Amygdala (tissue), 56 donors: Measurements from ENCODE around the gene PALM2AKAP2.

Experiments used
- DNase-seq, 56 donors: peaks; one replicate each; lab custom pipeline; 2025; lab: John Stamatoyannopoulos, UW

The PALM2AKAP2 gene

DNA sequence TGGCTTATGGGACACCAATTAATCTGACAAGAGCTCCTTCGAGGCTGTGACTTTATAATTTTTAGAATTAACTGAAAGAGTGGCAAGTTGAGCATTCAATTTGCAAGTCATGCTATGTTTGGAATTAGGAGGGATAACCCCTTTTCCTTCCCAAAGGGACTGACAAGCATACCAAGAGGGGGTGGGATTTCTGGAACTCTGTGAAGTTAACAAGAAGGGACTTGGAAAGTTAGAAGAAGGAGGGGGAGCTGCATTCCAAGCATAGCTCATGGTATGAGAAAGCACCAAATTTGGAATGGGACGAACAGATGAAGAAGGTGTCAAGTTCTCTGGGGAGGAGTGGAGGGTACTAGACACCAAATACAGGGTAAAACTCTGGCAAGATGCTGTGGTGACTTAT is 8.9 kb upstream of the PALM2AKAP2 start:
- DNase-seq, result no peak

DNA sequence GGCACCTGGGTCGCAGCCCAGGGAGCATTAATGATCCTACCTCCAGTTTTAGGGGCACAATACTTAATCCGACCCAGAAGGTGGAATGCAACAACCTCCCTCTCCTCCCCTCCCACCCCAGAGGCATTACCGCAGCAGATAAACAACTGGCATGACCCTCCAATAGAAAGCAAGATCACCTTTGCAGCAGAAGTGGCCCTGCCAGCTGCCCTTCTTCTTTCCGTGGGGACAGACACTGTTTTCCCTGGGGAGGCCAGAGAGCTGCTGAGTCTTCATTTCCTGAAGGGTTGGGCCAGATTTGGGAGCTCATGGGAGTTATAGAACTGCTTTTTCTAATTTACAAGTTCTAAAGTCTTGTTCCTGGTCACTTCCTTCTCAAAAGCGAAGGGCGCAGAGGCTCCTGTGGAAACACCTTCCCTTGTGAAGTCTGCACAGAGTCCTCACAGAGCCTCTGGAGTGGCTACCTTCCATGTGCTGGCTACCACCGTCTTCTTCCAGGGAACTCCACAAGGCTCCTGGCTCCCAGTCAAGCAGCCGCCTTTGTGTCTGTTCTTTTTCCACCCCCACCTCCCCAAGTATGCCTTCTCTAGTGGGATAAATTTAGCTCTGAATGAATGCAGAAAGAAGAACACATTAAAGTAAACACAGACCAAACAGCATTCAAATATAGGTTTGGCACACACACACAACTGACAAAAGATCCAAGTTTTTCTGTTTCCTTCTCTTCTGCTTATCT is 8.0 kb upstream of the PALM2AKAP2 start:
- peak in 11 of 56 donors; percentile 1 to 31 (median 6) for DNase-seq

DNA sequence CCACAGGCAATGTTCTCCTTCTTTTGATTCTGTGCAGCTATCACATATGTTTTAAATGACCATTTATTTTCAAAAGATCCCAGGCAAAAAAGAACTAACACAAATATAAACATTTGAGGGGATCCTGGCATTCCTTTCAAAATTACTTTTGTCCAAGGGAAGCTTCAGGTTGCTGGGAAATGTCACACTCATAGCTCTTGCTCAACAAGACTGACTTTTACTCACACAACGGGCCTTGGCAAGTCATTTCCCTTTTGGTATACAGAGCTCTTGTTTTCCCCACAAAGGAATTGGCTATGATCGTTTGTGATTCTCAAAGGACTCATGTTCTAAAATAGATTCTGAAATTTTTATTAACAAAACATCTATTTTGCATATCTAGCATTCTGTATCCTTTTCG is 4.5 kb upstream of the PALM2AKAP2 start:
- DNase-seq, result no peak

DNA sequence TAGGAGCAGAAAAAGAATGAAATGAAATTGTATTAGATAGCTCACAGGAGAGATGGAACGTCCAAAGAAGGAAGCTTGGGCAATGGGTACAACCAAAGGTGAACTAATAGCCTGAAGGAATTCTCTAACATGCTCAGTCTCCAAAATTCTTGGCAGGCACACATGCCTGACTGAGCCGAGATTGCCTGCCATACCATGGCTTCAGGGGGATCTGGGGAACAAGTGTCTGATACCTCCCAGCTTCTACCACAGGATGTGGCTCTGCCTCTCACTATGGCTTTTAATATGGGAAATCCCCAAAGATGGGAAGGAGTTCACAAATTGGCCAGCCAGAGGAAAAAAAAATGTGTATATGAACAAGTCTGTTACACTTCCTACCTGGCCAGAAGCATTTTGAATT is 3.6 kb upstream of the PALM2AKAP2 start:
- DNase-seq, result no peak

DNA sequence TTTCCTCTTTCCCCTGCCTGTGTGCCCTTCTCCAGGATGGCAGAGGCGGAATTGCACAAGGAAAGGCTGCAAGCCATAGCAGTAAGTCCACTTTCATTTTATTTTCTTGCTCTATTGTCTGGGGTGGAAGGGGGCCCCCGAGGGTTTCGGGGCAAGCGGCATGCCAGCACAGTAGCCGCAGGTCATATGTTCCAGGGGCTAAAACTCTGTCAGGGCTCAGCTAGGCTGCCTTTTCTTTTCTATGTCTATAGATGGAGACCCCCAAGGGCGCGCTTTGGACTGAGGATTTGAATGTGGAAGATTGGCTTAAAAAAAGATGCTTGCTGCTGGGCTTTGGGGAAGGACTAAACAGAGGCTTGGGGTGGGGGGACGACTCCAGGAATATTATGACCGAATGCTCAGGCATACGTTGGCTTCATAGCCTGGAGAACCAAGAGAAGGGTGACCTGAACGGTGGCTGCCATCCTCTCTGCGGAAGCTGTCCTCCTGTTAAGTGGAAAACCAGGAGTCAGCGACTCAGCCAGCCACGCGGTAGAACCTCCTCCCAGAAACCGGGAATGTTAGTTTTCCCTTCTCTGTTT is 545 bp downstream of the PALM2AKAP2 start:
- peak in 2 of 56 donors; percentile 44 to 47 for DNase-seq

DNA sequence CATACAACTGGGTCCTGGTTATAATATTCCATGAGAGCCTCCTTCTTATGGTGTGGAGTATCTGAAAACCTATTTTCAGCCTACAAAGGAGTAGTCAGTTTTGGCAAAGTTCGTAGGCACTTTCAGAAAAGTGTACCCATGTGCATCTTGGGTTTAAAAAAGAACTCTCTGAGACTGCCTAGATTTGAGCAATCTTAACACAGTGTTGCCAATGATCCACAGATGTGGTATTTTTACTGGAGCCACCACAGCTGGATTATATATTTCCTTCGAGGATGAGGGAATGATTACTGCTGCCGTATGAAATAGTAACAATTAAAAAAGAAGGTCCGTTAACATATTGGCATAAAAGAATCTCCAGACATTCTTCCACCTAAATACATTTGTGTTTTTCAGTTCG is 1.1 kb downstream of the PALM2AKAP2 start:
- no peak for DNase-seq

DNA sequence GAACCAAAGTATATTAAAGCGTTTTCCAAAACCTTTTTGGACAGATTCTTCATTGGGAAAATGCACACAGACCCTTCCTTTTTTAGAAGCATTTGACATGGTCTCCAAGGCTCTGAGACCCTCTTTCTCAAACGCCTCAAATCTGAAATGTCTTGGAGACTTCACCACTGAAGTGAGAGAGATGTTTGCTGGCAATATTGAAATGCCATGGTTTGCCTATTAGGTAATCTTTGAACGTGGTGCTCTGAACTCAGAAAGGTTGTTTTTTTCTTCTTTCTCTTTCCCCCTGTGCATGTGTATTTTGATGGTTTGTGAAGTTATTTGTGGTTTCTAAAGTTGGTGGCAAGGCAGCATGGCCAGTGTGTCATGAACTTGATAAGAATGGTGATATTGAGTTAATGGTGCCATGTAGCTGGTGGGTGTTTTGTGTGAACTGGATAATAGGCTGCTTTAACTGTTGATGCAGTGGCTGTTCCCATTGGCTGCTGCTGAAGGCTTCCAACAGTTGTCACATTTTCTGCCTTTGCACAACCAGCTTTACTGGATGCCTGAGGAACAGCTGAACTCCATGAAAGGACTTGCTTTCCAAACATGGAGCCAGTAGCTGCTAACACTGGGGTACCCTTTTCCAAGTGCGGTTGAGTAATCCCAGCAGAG is 1.7 kb downstream of the PALM2AKAP2 start:
- no peak for DNase-seq

DNA sequence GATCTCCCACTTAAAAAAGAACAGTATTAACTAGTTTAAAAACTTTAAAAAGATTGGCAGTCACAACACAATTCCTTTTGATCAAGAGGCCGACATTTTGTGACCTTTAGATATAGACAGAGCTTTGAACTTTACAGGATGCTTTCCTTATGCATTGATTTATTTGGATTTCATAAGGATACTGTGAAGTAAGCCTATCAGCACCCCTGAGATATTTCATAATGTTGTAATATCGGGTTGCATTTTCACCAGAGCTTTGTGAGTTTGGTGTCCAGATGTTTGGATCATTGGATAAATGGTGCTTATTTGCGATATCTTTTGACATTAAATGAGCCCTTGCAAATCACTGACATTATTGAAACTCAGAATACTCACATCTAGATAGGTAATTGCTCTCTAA is 7.7 kb downstream of the PALM2AKAP2 start:
- no peak for DNase-seq

DNA sequence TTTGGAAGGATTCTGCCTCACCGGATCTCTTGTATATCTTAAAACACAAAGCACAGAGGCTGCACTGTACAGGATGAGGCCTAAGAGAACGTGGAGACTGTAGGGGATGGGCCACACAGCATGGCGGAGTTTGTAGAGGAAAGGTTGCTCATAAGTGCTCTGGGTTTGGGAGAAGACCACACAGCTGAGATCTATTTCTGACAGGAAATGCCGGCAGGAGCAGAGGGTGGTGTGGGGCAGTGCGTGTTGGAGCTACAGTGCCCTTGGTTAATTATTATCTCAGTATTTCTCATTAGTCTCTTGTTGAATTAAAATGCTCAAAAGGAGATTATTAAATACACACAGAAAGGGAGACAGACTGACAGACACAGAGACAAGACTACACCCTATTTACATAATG is 9.6 kb downstream of the PALM2AKAP2 start:
- DNase-seq, result no peak

DNA sequence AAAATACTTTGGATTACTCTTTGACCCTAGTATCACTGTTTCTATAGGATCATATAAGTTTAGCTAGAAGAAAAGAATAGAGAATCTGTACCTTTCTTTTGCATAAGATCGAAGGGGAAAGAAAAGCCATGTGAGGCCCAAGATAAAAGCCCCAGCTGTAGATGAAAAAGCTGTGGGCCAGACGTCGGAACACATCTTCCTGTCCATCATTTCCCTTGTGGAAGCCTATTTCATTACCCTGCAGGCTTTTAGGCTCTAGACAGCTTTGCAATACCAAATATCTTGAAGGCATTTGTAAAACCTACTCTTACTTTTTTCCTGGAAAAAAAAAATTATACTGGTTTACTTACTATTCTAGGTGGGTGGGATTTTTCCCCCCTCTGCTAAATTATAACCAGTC is 10.0 kb downstream of the PALM2AKAP2 start:
- no peak for DNase-seq

DNA sequence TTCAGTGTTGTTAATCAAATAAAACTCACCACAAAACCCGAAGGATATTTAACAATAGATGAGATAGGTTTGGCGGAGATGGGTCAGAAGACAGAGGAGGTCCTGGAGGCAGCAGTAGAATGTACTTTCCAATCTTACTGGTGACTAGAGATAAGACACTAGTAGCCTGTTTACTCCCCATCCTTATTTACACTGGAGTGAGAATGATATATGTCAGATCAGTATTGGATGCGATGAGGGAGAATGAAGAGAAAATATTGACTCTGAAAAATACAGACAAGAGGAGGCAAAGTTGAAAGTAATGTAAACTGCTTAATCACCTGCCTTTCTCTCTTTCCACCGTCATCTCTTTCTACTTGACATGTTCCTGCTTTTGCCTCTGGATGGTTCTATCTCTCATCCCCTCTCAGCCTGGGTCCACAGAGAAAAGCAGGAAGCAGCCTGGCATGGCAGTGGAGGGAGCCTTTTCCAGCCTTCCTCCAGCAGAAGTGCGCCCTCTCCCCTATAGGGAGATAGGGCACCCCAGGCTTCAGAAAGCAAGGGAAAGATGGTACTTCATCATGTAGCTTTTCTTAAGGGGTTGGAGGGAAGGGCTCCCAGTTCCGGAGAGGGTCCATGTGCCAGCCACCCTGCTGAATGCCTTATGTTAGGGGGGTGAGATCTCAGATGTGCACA is 11.1 kb downstream of the PALM2AKAP2 start:
- no peak for DNase-seq

DNA sequence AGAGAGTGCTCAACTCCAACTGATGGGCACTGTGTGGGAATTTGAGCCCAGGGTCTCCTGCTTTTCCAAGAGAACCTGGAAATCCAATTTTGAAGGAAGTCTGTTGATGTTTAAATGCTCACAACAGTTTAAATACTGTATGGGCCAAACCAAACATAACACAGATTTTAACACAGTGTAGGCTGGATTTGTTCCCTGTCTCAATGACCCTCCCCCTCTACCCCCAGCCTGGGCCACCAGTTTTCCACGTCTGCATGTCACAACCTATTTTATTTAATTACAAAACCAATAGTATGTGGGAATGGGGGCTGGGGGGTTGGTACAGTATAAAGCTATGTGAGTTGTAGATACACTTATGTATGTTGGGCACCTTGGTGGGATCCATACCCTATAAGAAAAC is 11.7 kb downstream of the PALM2AKAP2 start:
- no peak for DNase-seq

DNA sequence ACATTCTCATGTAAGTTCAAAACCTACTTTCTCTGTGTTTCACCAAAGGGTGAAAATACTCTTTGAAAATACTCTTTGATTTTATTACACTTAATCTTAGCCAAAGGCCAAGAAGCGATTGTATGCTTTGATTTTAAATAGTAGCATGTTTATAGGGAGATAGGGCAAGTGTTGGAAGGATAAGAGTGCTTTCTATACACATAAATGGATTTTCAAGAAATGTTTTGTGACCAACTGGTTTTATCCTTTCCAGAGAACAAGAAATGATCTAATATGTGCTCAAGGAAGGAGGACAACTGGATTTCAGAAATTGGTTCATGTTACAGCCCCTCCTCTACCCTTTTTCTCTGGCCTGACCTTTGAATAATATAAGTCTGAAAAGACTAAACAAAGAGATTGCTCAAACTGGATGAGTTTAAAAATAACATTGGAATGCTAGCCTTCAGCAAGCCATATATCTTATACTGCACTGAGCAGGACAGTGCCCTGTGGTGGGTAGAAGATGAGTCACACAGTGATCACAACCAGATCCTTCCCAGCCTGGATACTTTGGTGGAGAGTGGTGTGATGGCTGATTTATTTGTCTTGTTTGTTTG is 13.1 kb downstream of the PALM2AKAP2 start:
- no peak for DNase-seq

DNA sequence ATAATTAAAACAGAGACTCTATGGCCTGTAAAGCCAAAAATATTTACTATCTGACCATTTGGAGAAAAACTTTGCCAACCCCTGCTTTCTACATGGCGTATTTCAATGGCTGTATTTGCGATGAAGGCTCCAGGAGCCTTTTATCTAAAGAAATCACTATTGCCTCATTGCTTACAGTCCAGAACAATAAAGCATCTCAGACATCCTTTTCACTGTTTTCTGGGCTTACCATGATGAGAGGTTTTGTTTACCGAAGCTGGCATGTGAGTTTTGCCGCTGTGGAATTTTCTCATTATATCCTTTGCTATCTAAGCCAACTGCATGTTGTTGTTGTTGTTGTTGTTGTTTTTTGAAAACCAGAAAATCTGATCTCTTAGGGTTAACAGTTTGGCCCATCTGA is 13.9 kb downstream of the PALM2AKAP2 start:
- no peak for DNase-seq

DNA sequence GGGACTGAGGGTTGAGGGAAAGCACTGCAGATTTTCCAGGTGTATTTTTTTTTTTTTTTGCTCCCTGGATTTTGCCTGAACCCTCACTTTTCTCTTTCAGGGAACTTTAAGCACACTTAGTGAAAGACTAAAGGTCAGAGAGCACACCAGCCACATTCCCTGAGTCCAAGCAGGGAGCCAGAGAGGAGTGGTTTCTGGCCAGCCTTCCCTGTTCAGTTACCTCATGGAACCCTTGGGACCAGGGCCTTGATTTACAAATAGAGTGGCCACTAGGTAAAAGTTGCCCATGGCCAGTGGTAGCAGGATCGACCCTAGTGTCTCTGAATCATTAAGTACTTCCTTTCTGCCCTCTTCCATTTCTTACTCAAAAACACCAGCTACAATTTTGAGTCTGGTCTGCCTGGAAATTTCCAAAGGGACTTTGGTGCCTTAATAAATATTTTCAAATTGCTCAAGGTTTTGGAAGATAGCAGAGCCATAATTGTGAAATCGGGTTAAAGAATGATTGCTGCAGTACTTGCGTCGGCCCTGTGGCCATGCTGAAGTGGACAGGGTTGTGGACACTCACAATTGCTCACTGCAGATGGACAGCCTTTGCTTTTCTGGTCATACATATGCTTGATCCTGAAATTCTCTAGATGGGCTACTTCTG is 14.5 kb downstream of the PALM2AKAP2 start:
- no peak for DNase-seq

DNA sequence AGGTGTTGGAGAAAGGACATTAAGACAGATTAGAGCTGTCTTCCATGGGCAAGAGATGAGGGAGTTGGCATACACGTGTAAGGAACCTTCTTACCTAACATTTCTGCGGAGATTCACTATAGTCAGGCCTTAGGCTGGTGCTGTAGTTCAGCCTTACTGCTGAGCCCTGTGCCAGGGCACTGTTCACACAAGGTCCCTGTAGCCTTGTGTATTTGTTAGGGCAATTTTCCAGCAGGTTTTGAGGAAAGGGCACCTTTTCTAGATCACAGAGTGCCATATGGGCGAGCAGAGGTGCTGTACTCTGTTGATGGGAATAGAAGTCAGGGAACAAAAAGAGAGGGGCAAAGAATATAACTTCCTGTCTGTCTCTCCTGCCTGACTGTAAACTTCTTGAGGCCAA is 15.6 kb downstream of the PALM2AKAP2 start:
- no peak for DNase-seq

DNA sequence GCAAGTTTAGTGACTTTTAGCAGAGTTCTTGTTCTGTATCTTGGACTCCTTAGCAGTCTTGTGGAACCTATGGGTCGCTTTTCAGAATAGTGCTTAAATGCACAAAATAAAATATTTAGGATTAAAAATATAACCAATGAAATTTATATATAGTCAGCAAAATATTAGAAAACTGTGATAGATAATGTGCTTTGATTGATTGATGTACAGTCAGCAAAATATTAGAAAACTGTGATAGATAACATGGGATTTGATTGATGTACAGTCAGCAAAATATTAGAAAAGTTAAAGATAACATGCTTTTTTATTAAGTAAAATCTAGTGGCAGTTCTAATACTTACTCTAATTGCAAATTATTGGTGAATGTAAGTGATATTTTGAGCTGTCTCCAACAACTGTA is 16.1 kb downstream of the PALM2AKAP2 start:
- DNase-seq, result no peak

DNA sequence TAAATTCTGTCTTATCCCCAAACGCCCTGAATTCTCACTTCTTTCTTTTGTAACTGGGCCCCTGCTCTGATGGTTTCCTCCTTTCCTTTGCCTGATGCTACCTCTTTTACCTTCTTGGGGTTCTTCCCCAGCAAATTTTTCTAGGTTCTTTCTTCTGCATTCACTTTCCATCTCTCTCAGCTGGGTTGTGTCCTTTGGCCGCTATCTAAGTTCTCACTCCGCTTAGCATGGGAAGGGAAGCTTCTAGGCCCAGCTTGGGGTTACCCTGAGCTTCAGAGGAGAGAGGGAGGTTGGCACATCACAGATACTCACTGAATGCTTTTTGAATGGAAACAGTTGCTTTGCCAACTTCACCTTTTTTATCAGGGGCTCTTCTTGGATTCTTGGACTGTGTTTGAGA is 17.0 kb downstream of the PALM2AKAP2 start:
- no peak for DNase-seq

DNA sequence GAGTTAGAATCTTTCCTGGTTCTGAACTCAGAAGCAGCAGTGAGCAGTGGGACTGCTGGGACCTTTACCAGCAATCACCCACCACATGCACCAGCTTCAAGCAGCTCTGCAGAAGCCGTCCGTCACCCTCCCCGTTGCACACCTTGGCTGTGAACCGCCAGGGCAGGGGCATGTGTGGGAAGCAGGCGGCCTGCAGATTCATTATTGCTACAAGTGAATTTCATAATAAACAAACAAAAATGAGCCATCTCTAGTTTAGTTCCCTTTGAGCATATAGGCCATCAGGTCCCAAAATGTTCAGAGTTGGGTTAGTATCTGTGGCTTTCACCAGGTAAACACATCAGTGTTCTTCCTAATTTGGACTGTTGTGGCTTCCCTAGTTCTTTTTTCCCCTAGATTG is 17.5 kb downstream of the PALM2AKAP2 start:
- no peak for DNase-seq

DNA sequence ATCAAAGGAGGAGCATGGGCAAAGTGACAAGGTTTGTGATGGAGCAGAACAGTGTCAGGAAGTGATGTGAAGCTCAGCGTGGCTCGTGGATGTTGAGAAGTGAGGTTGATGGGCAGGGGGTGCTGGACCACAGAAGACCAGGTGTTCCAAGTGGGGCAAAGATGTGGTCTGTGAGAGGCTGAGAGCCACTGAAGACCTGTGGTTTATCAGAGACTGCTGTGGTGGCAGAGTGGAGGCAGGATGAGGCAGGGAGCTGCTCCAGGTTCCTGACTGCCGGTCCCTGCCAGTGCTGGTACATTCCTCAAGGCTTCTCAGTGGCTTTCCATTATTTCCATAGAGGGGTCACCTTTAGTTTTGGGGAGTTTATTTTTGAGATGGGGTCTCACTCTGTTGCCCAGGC is 19.1 kb downstream of the PALM2AKAP2 start:
- no peak for DNase-seq

DNA sequence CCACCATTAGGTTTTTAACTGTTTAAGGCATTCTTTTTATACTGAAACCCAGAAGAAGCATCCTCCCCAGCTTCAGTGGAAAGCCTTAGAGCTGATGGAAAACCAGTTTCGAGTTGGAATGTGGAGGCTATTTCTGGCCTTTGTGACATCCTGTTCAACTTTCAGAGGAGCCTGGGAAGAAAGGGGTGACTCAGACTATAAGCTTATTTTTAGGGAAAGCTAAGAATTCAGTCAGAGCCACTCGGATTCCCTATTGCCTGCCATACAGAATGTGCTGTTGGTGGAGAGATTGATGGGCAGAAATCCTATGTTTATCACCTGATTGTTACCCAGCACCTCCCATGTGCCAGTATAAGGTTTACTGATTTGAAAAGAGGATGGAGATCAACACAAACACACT is 19.8 kb downstream of the PALM2AKAP2 start:
- DNase-seq, result no peak
